K562 (cell line): ENCODE measurements around the gene TTLL11. TPM values are rescaled to one million over a fixed set of nuclear protein-coding genes. Genes with fewer than 3 reads are reported as not detected.
A peak's percentile ranks its signal among the peaks of the same experiment; 100 is the strongest.

ENCODE experiments used
- ARID1B ChIP-seq: fragments of 450-650 bp; IDR thresholded peaks from 2 replicates; pipeline ENCODE4 v1.6.1; 2016; ENCODE audit warnings: antibody characterized with exemption, mild to moderate bottlenecking, inconsistent platforms
- DPF2 ChIP-seq: fragments of 450-650 bp; IDR thresholded peaks from 2 replicates; pipeline ENCODE4 v1.6.1; 2016
- ELF4 ChIP-seq: fragments of 450-650 bp; formaldehyde crosslinking; IDR thresholded peaks from 2 replicates; pipeline ENCODE4 v1.4.0; 2022; ENCODE audit warnings: missing genetic modification characterization
- ESRRA ChIP-seq: fragments of 450-650 bp; IDR thresholded peaks from 2 replicates; pipeline ENCODE4 v1.6.1; 2014; ENCODE audit warnings: low read depth, mild to moderate bottlenecking, moderate library complexity, borderline replicate concordance
- FOXM1 ChIP-seq, 2 experiments: fragments of 450-650 bp in 1 of 2; sonication (generic) in 1 of 2; formaldehyde crosslinking in 1 of 2; IDR thresholded peaks; 2 replicates each; pipeline versions ENCODE4 v1.6.1 to v1.9.0; 2017 to 2022; ENCODE audit warnings: low read depth in 2 of 2, mild to moderate bottlenecking in 2 of 2, missing genetic modification reagents in 1 of 2, moderate library complexity in 1 of 2
- HES1 ChIP-seq: fragments of 450-650 bp; IDR thresholded peaks from 2 replicates; pipeline ENCODE4 v1.6.1; 2016; ENCODE audit warnings: low read depth, mild to moderate bottlenecking, moderate library complexity
- HNRNPLL ChIP-seq: fragments of 200-400 bp; formaldehyde crosslinking; IDR thresholded peaks from 2 replicates; pipeline ENCODE4 v1.6.1; 2017; ENCODE audit warnings: low read length, low read depth, mild to moderate bottlenecking; ENCODE audit not compliant: poor library complexity, severe bottlenecking
- MTA2 ChIP-seq: fragments of 450-650 bp; IDR thresholded peaks from 2 replicates; pipeline ENCODE4 v1.6.1; 2016; ENCODE audit warnings: low read depth
- PHB2 ChIP-seq: fragments of 450-650 bp; IDR thresholded peaks from 2 replicates; pipeline ENCODE4 v1.6.1; 2017; ENCODE audit warnings: low read depth
- REST ChIP-seq, 2 experiments: fragments of 450-650 bp; formaldehyde crosslinking in 1 of 2; IDR thresholded peaks; 2 replicates each; pipeline versions ENCODE4 v1.4.0 to v1.6.1; 2014 to 2020; ENCODE audit warnings: mild to moderate bottlenecking in 2 of 2, borderline replicate concordance in 1 of 2, low read depth in 1 of 2
- RHOXF2B ChIP-seq: fragments of 250-450 bp; sonication (Bioruptor Pico); conservative IDR thresholded peaks from 2 replicates; pipeline ENCODE4 v1.5.1; 2021
- RNF219 ChIP-seq: fragments of 250-450 bp; sonication (Bioruptor Pico); IDR thresholded peaks from 2 replicates; pipeline ENCODE4 v1.5.0; 2022; ENCODE audit warnings: mild to moderate bottlenecking
- SMAD3 ChIP-seq: fragments of 450-650 bp; formaldehyde crosslinking; conservative IDR thresholded peaks from 2 replicates; pipeline ENCODE4 v1.4.0; 2020; ENCODE audit warnings: mild to moderate bottlenecking
- SMAD4 ChIP-seq: fragments of 250-450 bp; sonication (Bioruptor Pico); conservative IDR thresholded peaks from 2 replicates; pipeline ENCODE4 v1.8.0; 2021; ENCODE audit warnings: inconsistent platforms, mild to moderate bottlenecking, moderate library complexity
- SMARCA4 ChIP-seq: fragments of 450-650 bp; IDR thresholded peaks from 2 replicates; pipeline ENCODE4 v1.6.1; 2016
- TEAD2 ChIP-seq: fragments of 450-650 bp; IDR thresholded peaks from 2 replicates; pipeline ENCODE4 v1.6.1; 2016; ENCODE audit warnings: missing genetic modification characterization, control low read depth, missing compliant biosample characterization
- TRIM24 ChIP-seq, 2 experiments: fragments of 450-650 bp; IDR thresholded peaks; 2 replicates each; pipeline ENCODE4 v1.6.1; 2016
- ZEB2 ChIP-seq: fragments of 450-650 bp; IDR thresholded peaks from 2 replicates; pipeline ENCODE4 v1.6.1; 2016
- ZFP36 ChIP-seq: fragments of 150-350 bp; IDR thresholded peaks from 2 replicates; pipeline ENCODE4 v1.6.1; 2018; ENCODE audit warnings: low read length, low read depth; ENCODE audit not compliant: partially characterized antibody
- ZFX ChIP-seq: sonication (generic); formaldehyde crosslinking; IDR thresholded peaks from 2 replicates; pipeline ENCODE4 v1.8.0; 2022; ENCODE audit warnings: mild to moderate bottlenecking, missing genetic modification reagents, moderate library complexity
- ZNF766 ChIP-seq: fragments of 200-800 bp; sonication (Bioruptor generic); conservative IDR thresholded peaks from 2 replicates; pipeline ENCODE4 v1.6.1; 2016; ENCODE audit warnings: missing genetic modification characterization, missing compliant biosample characterization
- polyA plus RNA-seq, 8 experiments: library from polyadenylated mRNA; depleted of rRNA in 4 of 8; stranded (reverse) in 5 of 8; unstranded in 3 of 8; fragments of >200 nt; fragmentation: Nextera tagmentation in 2 of 8; fragmentation: Illumina TruSeq in 1 of 8; extraction: Ambion mirVana in 2 of 8; extraction: Trizol in 1 of 8; gene quantifications; 2 replicates each; pipeline versions ENCODE4 v1.2.1 to v1.2.3, GENCODE V29; 2011 to 2014; ENCODE audit warnings: inconsistent platforms in 1 of 8, missing spikeins in 1 of 8
- total RNA-seq, 7 experiments: library from RNA; depleted of rRNA in 6 of 7; stranded (reverse); fragments of >200 nt in 6 of 7; fragmentation: Illumina TruSeq in 2 of 7; extraction: Trizol in 2 of 7; gene quantifications; 2 replicates each; pipeline versions ENCODE4 v1.2.1 to v1.2.3, GENCODE V29; 2011 to 2021; ENCODE audit warnings: low replicate concordance in 1 of 7

TTLL11 gene
- total and polyA plus RNA-seq, 9 of the 15 experiments (the other 6 are each of a cell fraction or from before 2014, with no cell fraction given) = 0.83 to 4.4 (median 2.7) TPM

- TF ChIP-seq HNRNPLL (no peak), ZFX (CRISPR knock-in tag) (no peak), TRIM24 (IDR thresholded peaks at IDR 0.05) (peak; percentile 78 to 85), ZFP36 (no peak), SMARCA4 (peak; percentile 77; the same call in 1 of the 2 replicates), ZNF766 (CRISPR knock-in tag) (no peak), ESRRA (no peak), PHB2 (peak; percentile 84), DPF2 (peak; percentile 75), ELF4 (CRISPR knock-in tag) (peak; percentile 99), RNF219 (no peak), TEAD2 (no peak), REST (IDR thresholded peaks at IDR 0.05; ENCODE audit: borderline replicate concordance) (no peak), REST (CRISPR knock-in tag; IDR thresholded peaks at IDR 0.05; ENCODE audit: low read depth) (no peak), RHOXF2B (CRISPR knock-in tag) (no peak), ZEB2 (no peak), HES1 (peak; percentile 52; the same call in 1 of the 2 replicates), SMAD3 (CRISPR knock-in tag) (no peak), ARID1B (peak; percentile 95), SMAD4 (CRISPR knock-in tag) (no peak), FOXM1 (IDR thresholded peaks at IDR 0.05; ENCODE audit: low read depth) (peak; percentile 44; the same call in 1 of the 2 replicates), FOXM1 (CRISPR knock-in tag; IDR thresholded peaks at IDR 0.05; ENCODE audit: low read depth) (no peak), MTA2 (peak; percentile 90)
Observed at GRCh38 chr9:121790841-121791240, 302.3 kb downstream of the TTLL11 start (continued).
